C4-2B (cell line): ENCODE results near the gene OR51Q1.

ENCODE experiments used
- H3K27ac ChIP-seq: fragments of 450-650 bp; 2 replicates; pipeline ENCODE4 v1.5.1; 2017
- ZFX ChIP-seq: fragments of 450-650 bp; IDR thresholded peaks from 2 replicates; pipeline ENCODE4 v1.6.1; 2017
- TF ChIP-seq, protein P1 (sequence below): fragments of 450-650 bp; conservative IDR thresholded peaks from 2 replicates; pipeline ENCODE4 v1.5.1; 2017; ENCODE audit warnings: mild to moderate bottlenecking

The OR51Q1 gene

GRCh38 chr11:5460983-5461621 is 39.2 kb downstream of the OR51Q1 start:
- no peak for TF ChIP-seq ZFX
- no peak overlapping the region for H3K27ac ChIP-seq

GRCh38 chr11:5467527-5467926 is 45.6 kb downstream of the OR51Q1 start:
- TF ChIP-seq ZFX = no peak
- TF ChIP-seq, protein P1, sequence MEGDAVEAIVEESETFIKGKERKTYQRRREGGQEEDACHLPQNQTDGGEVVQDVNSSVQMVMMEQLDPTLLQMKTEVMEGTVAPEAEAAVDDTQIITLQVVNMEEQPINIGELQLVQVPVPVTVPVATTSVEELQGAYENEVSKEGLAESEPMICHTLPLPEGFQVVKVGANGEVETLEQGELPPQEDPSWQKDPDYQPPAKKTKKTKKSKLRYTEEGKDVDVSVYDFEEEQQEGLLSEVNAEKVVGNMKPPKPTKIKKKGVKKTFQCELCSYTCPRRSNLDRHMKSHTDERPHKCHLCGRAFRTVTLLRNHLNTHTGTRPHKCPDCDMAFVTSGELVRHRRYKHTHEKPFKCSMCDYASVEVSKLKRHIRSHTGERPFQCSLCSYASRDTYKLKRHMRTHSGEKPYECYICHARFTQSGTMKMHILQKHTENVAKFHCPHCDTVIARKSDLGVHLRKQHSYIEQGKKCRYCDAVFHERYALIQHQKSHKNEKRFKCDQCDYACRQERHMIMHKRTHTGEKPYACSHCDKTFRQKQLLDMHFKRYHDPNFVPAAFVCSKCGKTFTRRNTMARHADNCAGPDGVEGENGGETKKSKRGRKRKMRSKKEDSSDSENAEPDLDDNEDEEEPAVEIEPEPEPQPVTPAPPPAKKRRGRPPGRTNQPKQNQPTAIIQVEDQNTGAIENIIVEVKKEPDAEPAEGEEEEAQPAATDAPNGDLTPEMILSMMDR = no peak

More at GRCh38 chr11:5467527-5467926, 45.6 kb downstream of the OR51Q1 start:
- H3K27ac ChIP-seq = no peak overlapping the region
